Loucy (cell line): ENCODE data around the gene CYS1.
"Not testable (repeated sequence)": the region's sequence is repeated elsewhere in the genome, so short reads cannot be mapped to it uniquely, and the experiment has no call there.

Experiments
- H2AFZ ChIP-seq: fragments of 200-600 bp; sonication (generic); 2 replicates; pipeline ENCODE4 v1.6.0; 2016; ENCODE audit warnings: antibody characterized with exemption, mild to moderate bottlenecking, low read length, moderate library complexity
- H3F3A ChIP-seq: fragments of 200-600 bp; 2 replicates; pipeline ENCODE4 v1.6.0; 2016; ENCODE audit warnings: antibody characterized with exemption, low read depth, mild to moderate bottlenecking
- H3K27me3 ChIP-seq: fragments of 200-600 bp; sonication (generic); 2 replicates; pipeline ENCODE4 v1.6.1; 2014; ENCODE audit warnings: low read length, mild to moderate bottlenecking; ENCODE audit not compliant: insufficient read depth, poor library complexity, severe bottlenecking
- H3K36me3 ChIP-seq: fragments of 200-600 bp; sonication (generic); 2 replicates; pipeline ENCODE4 v1.6.1; 2016; ENCODE audit warnings: low read length; ENCODE audit not compliant: insufficient read depth
- H3K4me1 ChIP-seq: fragments of 200-600 bp; sonication (generic); 2 replicates; pipeline ENCODE4 v1.5.1; 2014; ENCODE audit warnings: low read length, mild to moderate bottlenecking; ENCODE audit not compliant: insufficient read depth, poor library complexity, severe bottlenecking
- H3K4me2 ChIP-seq: fragments of 200-600 bp; sonication (generic); 2 replicates; pipeline ENCODE4 v1.6.0; 2014; ENCODE audit warnings: antibody characterized with exemption, low read length, low read depth, mild to moderate bottlenecking; ENCODE audit not compliant: poor library complexity, severe bottlenecking
- H3K4me3 ChIP-seq: fragments of 200-600 bp; sonication (generic); 2 replicates; pipeline ENCODE4 v1.5.1; 2014; ENCODE audit warnings: low read length, mild to moderate bottlenecking, mixed read lengths; ENCODE audit not compliant: poor library complexity, severe bottlenecking
- H3K79me2 ChIP-seq: fragments of 200-600 bp; sonication (generic); 2 replicates; pipeline ENCODE4 v1.6.1; 2014; ENCODE audit warnings: low read length; ENCODE audit not compliant: insufficient read depth
- H3K9ac ChIP-seq: fragments of 200-600 bp; sonication (generic); 2 replicates; pipeline ENCODE4 v1.6.0; 2014; ENCODE audit warnings: mild to moderate bottlenecking, low read depth, low read length, moderate library complexity; ENCODE audit not compliant: poor library complexity, severe bottlenecking
- H3K9me2 ChIP-seq: fragments of 200-600 bp; sonication (generic); replicated peaks from 2 replicates; pipeline ENCODE4 v1.6.1; 2016; ENCODE audit warnings: low read depth, low read length, mixed read lengths
- H3K9me3 ChIP-seq: fragments of 200-600 bp; sonication (generic); 2 replicates; pipeline ENCODE4 v1.6.1; 2014; ENCODE audit warnings: mild to moderate bottlenecking, antibody characterized with exemption, low read length, low read depth; ENCODE audit not compliant: insufficient read depth
- H4K20me1 ChIP-seq: fragments of 200-600 bp; sonication (generic); 2 replicates; pipeline ENCODE4 v1.6.0; 2014; ENCODE audit warnings: antibody characterized with exemption, low read length, mild to moderate bottlenecking; ENCODE audit not compliant: insufficient read depth, poor library complexity, severe bottlenecking
- EZH2phosphoT487 ChIP-seq: fragments of 200-600 bp; IDR thresholded peaks from 2 replicates; pipeline ENCODE4 v1.6.1; 2018; ENCODE audit warnings: antibody characterized with exemption, mild to moderate bottlenecking, moderate library complexity, borderline replicate concordance
- TF ChIP-seq, protein P1 (sequence below): fragments of 200-600 bp; sonication (generic); conservative IDR thresholded peaks from 2 replicates; pipeline ENCODE4 v1.5.1; 2014; ENCODE audit warnings: mild to moderate bottlenecking, antibody characterized with exemption, low read length

The CYS1 gene

GRCh38 chr2:10010861-10011605, 69.2 kb downstream of the CYS1 start:
- not testable (repeated sequence) for H3K27me3 ChIP-seq, H4K20me1 ChIP-seq, H3K4me2 ChIP-seq, H3K9me3 ChIP-seq, H3K79me2 ChIP-seq, H3K36me3 ChIP-seq, H2AFZ ChIP-seq, H3F3A ChIP-seq, H3K4me1 ChIP-seq, H3K9ac ChIP-seq, H3K9me2 ChIP-seq, H3K4me3 ChIP-seq

GRCh38 chr2:10009811-10010781, 70.1 kb downstream of the CYS1 start:
- Histone ChIP-seq H3K9me3 (no peaks in the 10 kb centered on the region; the same call in 1 of the 2 replicates), H3K4me3 (no peak overlapping the region), H4K20me1 (no peaks in the 10 kb centered on the region), H3K4me1 (no peaks in the 10 kb centered on the region), H3K4me2 (no peak overlapping the region), H3K9me2 (no peaks in the 10 kb centered on the region), H3K79me2 (no peaks in the 10 kb centered on the region), H2AFZ (no peak overlapping the region), H3K36me3 (no peaks in the 10 kb centered on the region), H3F3A (no peaks in the 10 kb centered on the region), H3K27me3 (no peaks in the 10 kb centered on the region), H3K9ac (no peak overlapping the region)
- TF ChIP-seq EZH2phosphoT487 = no peak
- TF ChIP-seq, protein P1, sequence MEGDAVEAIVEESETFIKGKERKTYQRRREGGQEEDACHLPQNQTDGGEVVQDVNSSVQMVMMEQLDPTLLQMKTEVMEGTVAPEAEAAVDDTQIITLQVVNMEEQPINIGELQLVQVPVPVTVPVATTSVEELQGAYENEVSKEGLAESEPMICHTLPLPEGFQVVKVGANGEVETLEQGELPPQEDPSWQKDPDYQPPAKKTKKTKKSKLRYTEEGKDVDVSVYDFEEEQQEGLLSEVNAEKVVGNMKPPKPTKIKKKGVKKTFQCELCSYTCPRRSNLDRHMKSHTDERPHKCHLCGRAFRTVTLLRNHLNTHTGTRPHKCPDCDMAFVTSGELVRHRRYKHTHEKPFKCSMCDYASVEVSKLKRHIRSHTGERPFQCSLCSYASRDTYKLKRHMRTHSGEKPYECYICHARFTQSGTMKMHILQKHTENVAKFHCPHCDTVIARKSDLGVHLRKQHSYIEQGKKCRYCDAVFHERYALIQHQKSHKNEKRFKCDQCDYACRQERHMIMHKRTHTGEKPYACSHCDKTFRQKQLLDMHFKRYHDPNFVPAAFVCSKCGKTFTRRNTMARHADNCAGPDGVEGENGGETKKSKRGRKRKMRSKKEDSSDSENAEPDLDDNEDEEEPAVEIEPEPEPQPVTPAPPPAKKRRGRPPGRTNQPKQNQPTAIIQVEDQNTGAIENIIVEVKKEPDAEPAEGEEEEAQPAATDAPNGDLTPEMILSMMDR = no peak

DNA sequence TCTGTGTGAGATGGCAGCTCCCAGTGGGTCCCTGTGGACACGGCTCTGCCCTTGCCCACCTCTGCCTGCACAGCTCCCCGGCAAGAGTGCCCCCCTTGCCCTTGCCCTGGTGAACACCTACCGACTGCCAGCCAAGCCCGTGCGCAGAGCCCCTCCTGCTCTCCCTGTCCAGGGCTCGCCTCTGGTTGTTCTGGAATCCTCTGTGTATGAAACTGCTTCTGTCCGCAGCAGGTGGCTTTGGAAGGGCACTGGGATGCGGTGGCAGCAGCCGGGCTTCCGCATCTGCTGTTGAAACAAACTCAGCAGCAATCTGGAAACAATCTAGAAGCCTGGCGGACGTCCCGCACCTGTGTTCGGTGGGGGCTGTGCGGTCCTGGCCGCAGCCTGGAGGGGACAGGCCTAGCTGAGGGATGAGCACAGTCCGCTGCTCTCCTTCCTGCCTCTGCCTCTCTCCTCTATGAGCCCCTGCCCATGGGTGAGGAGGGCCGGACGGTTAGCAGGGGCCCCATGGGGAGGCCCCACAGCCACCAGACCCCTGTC, 70.9 kb downstream of the CYS1 start:
- H3K9me2 ChIP-seq = no peaks in the 10 kb centered on the region
- no peaks in the 10 kb centered on the region for H3K36me3 ChIP-seq
- no peaks in the 10 kb centered on the region for H3F3A ChIP-seq
- no peaks in the 10 kb centered on the region for H3K4me1 ChIP-seq
- H3K27me3 ChIP-seq = no peaks in the 10 kb centered on the region
- TF ChIP-seq, protein P1 = no peak
- no peak for TF ChIP-seq EZH2phosphoT487
- H3K4me2 ChIP-seq = no peak overlapping the region
- no peaks in the 10 kb centered on the region; the same call in 1 of the 2 replicates for H3K9me3 ChIP-seq
- H2AFZ ChIP-seq = no peak overlapping the region
- H3K4me3 ChIP-seq = no peak overlapping the region
- no peaks in the 10 kb centered on the region for H3K79me2 ChIP-seq
- no peak overlapping the region for H3K9ac ChIP-seq
- H4K20me1 ChIP-seq = no peaks in the 10 kb centered on the region
